Lower leg skin (tissue), 3 donors: ENCODE results near the gene GAREM1.

Experiments
- CTCF ChIP-seq, 3 donors: fragments of 450-650 bp; IDR thresholded peaks; one replicate each; pipeline ENCODE4 v1.5.1; 2016; ENCODE audit warnings: antibody characterized with exemption in 3 of 3, mild to moderate bottlenecking in 3 of 3, moderate library complexity in 2 of 3
- POLR2A ChIP-seq, 2 donors: fragments of 450-650 bp; IDR thresholded peaks; one replicate each; pipeline ENCODE4 v1.6.1; 2016 to 2017; ENCODE audit warnings: antibody characterized with exemption in 2 of 2, mild to moderate bottlenecking in 1 of 2, moderate library complexity in 1 of 2

DNA sequence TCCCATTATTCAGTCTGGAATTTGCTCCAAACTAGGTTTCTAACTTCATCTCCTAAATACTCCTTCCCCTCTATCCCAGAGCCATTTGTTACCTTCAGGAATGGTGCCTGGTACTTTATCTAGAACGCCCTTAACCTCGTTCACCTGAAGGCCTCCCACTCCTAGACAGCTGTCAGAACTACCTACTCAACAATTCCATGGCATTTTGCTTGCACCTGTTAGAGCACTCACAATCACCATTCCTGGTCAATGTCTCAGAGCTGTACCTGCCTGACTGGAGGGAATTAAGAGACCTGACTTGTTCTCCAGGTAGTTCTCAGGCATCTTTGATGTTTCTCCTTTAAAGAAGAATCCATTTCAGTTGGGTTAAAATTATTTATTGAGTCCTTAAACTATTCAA, 88.9 kb downstream of the GAREM1 start:
- TF ChIP-seq CTCF (IDR thresholded peaks at IDR 0.05) (no peak), POLR2A (IDR thresholded peaks at IDR 0.05) (no peak)
